ENCODE measurements around the gene NTNG2. TPM values are rescaled to one million over a fixed set of nuclear protein-coding genes. Genes with fewer than 3 reads are reported as not detected.

The NTNG2 gene
- total RNA-seq, 1 experiment from 2014 or later: not detected

GRCh38 chr9:132230605-132231004 is 68.7 kb downstream of the NTNG2 start:
- Mint-ChIP-seq H3K9me3 (ENCODE audit: unreplicated experiment) (no peaks in the 10 kb centered on the region), H3K27ac (ENCODE audit: low read depth, unreplicated experiment) (no peak overlapping the region), H3K27me3 (ENCODE audit: insufficient read depth, unreplicated experiment) (peaks cover 52% of the 10 kb centered on the region), H3K36me3 (ENCODE audit: insufficient read depth, unreplicated experiment) (no peaks in the 10 kb centered on the region), H3K4me1 (ENCODE audit: insufficient read depth, unreplicated experiment) (no peaks in the 10 kb centered on the region), H3K4me3 (ENCODE audit: unreplicated experiment) (no peak overlapping the region)
- ChIA-PET CTCF (interaction anchor here (0.6 to 0.7 kb wide), 2 partner anchors 445 to 468 kb away, joined by 3 to 4 read pairs; no protein-coding TSS in a partner anchor), POLR2A (no interaction called here)
- no peak for DNase-seq (ENCODE audit: unreplicated experiment)
- no peak for TF ChIP-seq CTCF (IDR thresholded peaks at IDR 0.05; ENCODE audit: unreplicated experiment)
- no TSS peak for BruUV-seq (replicated peaks)
- intact Hi-C loops (cut with micrococcal nuclease): no loop called here

- no peaks in the 10 kb centered on the region for H3K36me3 Mint-ChIP-seq (ENCODE audit: insufficient read depth, unreplicated experiment)
- BruUV-seq (replicated peaks): no TSS peak
- H3K9me3 Mint-ChIP-seq (ENCODE audit: unreplicated experiment): no peaks in the 10 kb centered on the region
- DNase-seq (ENCODE audit: unreplicated experiment): no peak
- intact Hi-C loops (cut with micrococcal nuclease): no loop called here
- ChIA-PET POLR2A (no interaction called here), CTCF (interaction anchor here (0.6 to 0.7 kb wide), 2 partner anchors 445 to 469 kb away, joined by 3 to 4 read pairs; no protein-coding TSS in a partner anchor)
- H3K27ac Mint-ChIP-seq (ENCODE audit: low read depth, unreplicated experiment): no peak overlapping the region
- no peak for TF ChIP-seq CTCF (IDR thresholded peaks at IDR 0.05; ENCODE audit: unreplicated experiment)
- H3K4me3 Mint-ChIP-seq (ENCODE audit: unreplicated experiment): no peak overlapping the region
- H3K4me1 Mint-ChIP-seq (ENCODE audit: insufficient read depth, unreplicated experiment): no peaks in the 10 kb centered on the region
- H3K27me3 Mint-ChIP-seq (ENCODE audit: insufficient read depth, unreplicated experiment): peaks cover 46% of the 10 kb centered on the region
These were observed 69.3 kb downstream of the NTNG2 start for GRCh38 chr9:132231019-132231701.

- H3K4me3 Mint-ChIP-seq (ENCODE audit: unreplicated experiment): no peak overlapping the region
- intact Hi-C loops (cut with micrococcal nuclease): no loop called here
- DNase-seq (ENCODE audit: unreplicated experiment): no peak
- H3K36me3 Mint-ChIP-seq (ENCODE audit: insufficient read depth, unreplicated experiment): no peaks in the 10 kb centered on the region
- BruUV-seq (replicated peaks): no TSS peak
- no peak overlapping the region for H3K27ac Mint-ChIP-seq (ENCODE audit: low read depth, unreplicated experiment)
- ChIA-PET CTCF (interaction anchor here (0.6 to 7.1 kb wide), 3 partner anchors 37 to 476 kb away, joined by 3 to 114 read pairs (median 5); no protein-coding TSS in a partner anchor), POLR2A (no interaction called here)
- H3K9me3 Mint-ChIP-seq (ENCODE audit: unreplicated experiment): no peaks in the 10 kb centered on the region
- no peak for TF ChIP-seq CTCF (IDR thresholded peaks at IDR 0.05; ENCODE audit: unreplicated experiment)
- H3K4me1 Mint-ChIP-seq (ENCODE audit: insufficient read depth, unreplicated experiment): no peaks in the 10 kb centered on the region
- peaks cover 33% of the 10 kb centered on the region for H3K27me3 Mint-ChIP-seq (ENCODE audit: insufficient read depth, unreplicated experiment)
These were observed 70.7 kb downstream of the NTNG2 start for GRCh38 chr9:132232522-132232921.

GRCh38 chr9:132233138-132233537 is 71.3 kb downstream of the NTNG2 start:
- no TSS peak for BruUV-seq (replicated peaks)
- H3K4me3 Mint-ChIP-seq (ENCODE audit: unreplicated experiment): no peak overlapping the region
- ChIA-PET CTCF (interaction anchor here (0.6 to 7.1 kb wide), 4 partner anchors 63 to 962 kb away, joined by 3 to 114 read pairs (median 5); no protein-coding TSS in a partner anchor), POLR2A (no interaction called here)
- H3K27ac Mint-ChIP-seq (ENCODE audit: low read depth, unreplicated experiment): no peak overlapping the region
- peaks cover 27% of the 10 kb centered on the region for H3K27me3 Mint-ChIP-seq (ENCODE audit: insufficient read depth, unreplicated experiment)
- H3K9me3 Mint-ChIP-seq (ENCODE audit: unreplicated experiment): no peaks in the 10 kb centered on the region
- no peak for TF ChIP-seq CTCF (IDR thresholded peaks at IDR 0.05; ENCODE audit: unreplicated experiment)
- no peaks in the 10 kb centered on the region for H3K36me3 Mint-ChIP-seq (ENCODE audit: insufficient read depth, unreplicated experiment)
- no peaks in the 10 kb centered on the region for H3K4me1 Mint-ChIP-seq (ENCODE audit: insufficient read depth, unreplicated experiment)
- DNase-seq (ENCODE audit: unreplicated experiment): no peak
- intact Hi-C loops (cut with micrococcal nuclease): no loop called here
